NCI-H1930 (cell line): ENCODE data around the gene NID1.
"Not testable (repeated sequence)": the region's sequence is repeated elsewhere in the genome, so short reads cannot be mapped to it uniquely, and the experiment has no call there.

Experiments used
- DNase-seq, 2 experiments: peaks; one replicate each; lab custom pipeline; 2025; lab: John Stamatoyannopoulos, UW

NID1 gene

GRCh38 chr1:235968831-235969230 lies 96.1 kb downstream of the NID1 start:
- DNase-seq, result no peak

GRCh38 chr1:235966134-235966533 lies 98.8 kb downstream of the NID1 start:
- not testable (repeated sequence) for DNase-seq

GRCh38 chr1:235960809-235961208 lies 104.1 kb downstream of the NID1 start:
- DNase-seq, result no peak

GRCh38 chr1:235958021-235958420 lies 106.9 kb downstream of the NID1 start:
- no peak for DNase-seq

- DNase-seq, result no peak
These were observed 109.1 kb downstream of the NID1 start for GRCh38 chr1:235955777-235956176.

GRCh38 chr1:235954306-235955283 lies 110.3 kb downstream of the NID1 start:
- DNase-seq, result no peak

- DNase-seq, result no peak
These were observed 111.1 kb downstream of the NID1 start for GRCh38 chr1:235953801-235954200.

- no peak for DNase-seq
These were observed 111.8 kb downstream of the NID1 start for GRCh38 chr1:235952950-235953615.

GRCh38 chr1:235951661-235952060 lies 113.2 kb downstream of the NID1 start:
- DNase-seq, result no peak

- no peak for DNase-seq
These were observed 114.6 kb downstream of the NID1 start for GRCh38 chr1:235950318-235950717.

- no peak for DNase-seq
These were observed 116.0 kb downstream of the NID1 start for GRCh38 chr1:235948774-235949427.

- no peak for DNase-seq
These were observed 116.9 kb downstream of the NID1 start for GRCh38 chr1:235947989-235948388.

GRCh38 chr1:235946571-235946981 lies 118.3 kb downstream of the NID1 start:
- DNase-seq, result no peak

GRCh38 chr1:235945775-235946570 lies 118.9 kb downstream of the NID1 start:
- DNase-seq, result no peak

GRCh38 chr1:235943581-235944114 lies 121.2 kb downstream of the NID1 start:
- DNase-seq, result no peak

GRCh38 chr1:235942979-235943575 lies 121.8 kb downstream of the NID1 start:
- no peak for DNase-seq

- DNase-seq, result no peak
These were observed 122.3 kb downstream of the NID1 start for GRCh38 chr1:235942625-235942934.

GRCh38 chr1:235941876-235942624 lies 122.8 kb downstream of the NID1 start:
- no peak for DNase-seq

GRCh38 chr1:235940285-235940684 lies 124.6 kb downstream of the NID1 start:
- no peak for DNase-seq

- DNase-seq, result no peak
These were observed 125.5 kb downstream of the NID1 start for GRCh38 chr1:235939480-235939775.
